HG02759 (cell line): ENCODE results near the gene PCBP2.
"Not testable (repeated sequence)": the region's sequence is repeated elsewhere in the genome, so short reads cannot be mapped to it uniquely, and the experiment has no call there.

ENCODE experiments used
- ATAC-seq: cut with Tn5 transposase; IDR thresholded peaks from one replicate; pipeline ENCODE4 v1.9.1; 2021; ENCODE audit warnings: mild to moderate bottlenecking, moderate library complexity; ENCODE audit not compliant: unreplicated experiment

The PCBP2 gene

DNA sequence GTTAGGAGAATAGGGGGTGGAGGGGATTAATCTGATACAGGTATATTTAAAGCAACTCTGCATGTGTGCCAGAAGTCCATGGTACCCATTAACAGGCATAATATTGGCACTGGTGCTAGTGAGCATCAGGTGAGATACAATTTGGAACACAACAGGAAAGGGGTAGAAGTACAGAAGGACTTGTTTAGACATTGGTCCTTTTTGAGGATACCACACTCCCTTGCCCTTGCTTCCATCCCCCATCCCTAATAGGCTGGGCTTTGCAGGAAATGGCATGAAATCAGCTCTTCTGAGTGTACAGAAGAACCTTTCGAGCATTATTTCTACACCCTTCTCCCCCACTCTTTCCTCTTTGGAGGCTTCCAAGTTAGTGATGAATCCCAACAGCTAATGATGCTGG, 16.4 kb downstream of the PCBP2 start:
- no peak for ATAC-seq

DNA sequence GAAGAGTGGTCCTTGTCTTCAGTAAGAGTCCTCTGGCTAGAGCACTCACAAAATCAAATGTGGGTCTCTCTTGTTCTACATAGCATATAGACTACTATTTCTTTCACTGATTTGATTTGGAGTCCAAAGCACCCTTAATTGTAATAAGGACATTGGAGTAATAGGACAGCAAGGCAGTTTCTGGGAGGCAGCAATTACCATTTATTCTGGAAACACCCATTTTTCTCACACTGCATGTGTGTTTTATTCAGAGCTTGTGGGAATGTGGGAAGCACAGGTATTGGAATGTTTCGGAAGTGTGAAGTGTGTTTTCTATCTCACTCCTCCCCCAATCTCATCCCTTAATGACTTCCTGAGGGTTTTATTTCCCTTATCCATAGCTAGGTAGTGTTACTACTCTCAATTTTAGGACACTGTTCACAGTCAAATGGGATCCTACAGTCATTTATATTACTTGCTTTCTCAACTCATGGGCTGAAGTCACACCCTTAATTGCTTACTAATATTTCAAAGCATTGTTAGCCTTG, 20.2 kb downstream of the PCBP2 start:
- ATAC-seq = no peak

DNA sequence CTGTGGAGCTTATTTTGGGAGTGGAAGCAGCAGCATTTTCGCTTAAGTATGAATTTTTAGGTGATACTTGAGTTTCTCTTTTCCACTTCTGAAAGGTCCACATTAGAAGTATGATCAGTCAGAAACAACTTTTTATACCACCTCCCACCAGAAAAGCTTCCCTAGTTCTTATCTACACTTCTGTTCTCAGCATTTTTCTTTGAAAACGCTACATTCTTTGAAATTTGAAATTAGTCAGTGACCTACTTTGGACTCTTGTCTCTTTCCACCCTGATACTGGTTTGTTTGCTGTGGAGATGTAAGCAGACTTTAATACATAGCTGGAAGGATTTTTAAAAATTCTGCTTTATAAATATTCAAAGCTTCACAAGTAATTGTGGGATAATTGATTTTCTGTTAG, 22.2 kb downstream of the PCBP2 start:
- ATAC-seq = no peak

DNA sequence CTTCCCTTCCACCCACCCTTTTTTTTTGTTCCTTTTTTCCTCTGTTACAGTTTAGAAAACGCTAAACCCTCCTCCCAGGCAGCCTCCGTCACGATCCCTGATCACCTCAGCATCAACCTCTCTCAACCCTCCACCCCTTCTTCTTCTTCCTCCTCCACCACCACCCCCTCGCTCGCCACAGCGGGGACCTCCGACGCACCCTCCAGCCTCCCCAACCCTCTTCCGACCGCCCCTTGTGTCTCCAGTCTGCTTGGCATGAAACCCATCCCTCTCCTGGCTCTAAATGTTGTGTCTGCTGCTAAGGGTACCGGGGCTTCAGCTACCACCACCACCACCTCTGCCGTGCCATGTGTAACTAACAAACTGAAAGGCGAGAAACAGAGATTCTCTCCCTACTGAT, 22.9 kb downstream of the PCBP2 start:
- no peak for ATAC-seq

DNA sequence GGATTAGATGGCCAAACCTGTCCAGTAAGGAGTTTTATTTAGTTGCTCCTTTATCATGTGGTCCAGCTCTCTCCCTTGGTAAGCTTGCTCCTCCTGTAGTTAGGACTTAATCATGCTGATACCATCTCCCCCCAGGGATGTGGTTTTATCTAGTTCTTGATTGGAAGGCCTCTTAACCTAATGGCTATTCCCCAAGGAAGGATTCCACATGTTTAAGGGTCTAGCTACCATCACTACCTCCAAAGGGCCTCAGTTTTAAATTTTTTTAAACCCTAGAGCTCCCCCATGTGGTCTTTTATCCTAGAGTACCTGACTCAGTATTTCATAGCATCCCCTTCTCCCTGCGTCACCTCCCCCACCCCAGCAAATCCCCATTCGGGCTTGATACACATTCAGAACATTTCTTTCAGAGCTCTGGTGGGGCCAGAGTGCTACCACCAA, 24.9 kb downstream of the PCBP2 start:
- ATAC-seq = no peak

DNA sequence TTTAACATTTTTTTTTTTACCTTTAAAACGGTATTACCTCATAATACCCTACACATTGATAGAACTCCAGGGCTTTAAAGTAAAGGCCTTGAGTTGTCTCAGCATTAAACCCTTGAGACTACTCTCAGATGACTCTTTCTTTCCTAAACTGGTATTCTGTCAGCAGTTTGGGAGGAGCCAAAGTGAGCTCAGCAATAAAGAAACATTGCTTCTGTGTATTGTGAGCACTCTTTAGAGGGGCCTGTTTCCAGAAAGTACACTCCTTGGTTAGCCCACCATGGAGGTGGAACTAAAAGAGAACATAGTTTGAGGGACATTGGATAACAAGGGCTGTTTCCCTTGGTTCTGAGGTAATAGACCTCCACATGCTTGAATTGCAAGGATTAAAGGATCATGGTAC, 27.0 kb downstream of the PCBP2 start:
- no peak for ATAC-seq

DNA sequence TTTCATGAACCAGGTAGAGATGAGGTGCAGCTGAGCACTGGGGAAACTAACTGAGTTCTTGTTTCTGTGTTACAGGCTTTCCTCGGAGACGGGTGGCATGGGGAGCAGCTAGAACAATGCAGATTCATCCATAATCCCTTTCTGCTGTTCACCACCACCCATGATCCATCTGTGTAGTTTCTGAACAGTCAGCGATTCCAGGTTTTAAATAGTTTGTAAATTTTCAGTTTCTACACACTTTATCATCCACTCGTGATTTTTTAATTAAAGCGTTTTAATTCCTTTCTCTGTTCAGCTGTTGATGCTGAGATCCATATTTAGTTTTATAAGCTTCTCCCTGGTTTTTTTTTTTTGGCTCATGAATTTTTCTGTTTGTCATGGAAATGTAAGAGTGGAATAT, 27.4 kb downstream of the PCBP2 start:
- ATAC-seq = no peak

DNA sequence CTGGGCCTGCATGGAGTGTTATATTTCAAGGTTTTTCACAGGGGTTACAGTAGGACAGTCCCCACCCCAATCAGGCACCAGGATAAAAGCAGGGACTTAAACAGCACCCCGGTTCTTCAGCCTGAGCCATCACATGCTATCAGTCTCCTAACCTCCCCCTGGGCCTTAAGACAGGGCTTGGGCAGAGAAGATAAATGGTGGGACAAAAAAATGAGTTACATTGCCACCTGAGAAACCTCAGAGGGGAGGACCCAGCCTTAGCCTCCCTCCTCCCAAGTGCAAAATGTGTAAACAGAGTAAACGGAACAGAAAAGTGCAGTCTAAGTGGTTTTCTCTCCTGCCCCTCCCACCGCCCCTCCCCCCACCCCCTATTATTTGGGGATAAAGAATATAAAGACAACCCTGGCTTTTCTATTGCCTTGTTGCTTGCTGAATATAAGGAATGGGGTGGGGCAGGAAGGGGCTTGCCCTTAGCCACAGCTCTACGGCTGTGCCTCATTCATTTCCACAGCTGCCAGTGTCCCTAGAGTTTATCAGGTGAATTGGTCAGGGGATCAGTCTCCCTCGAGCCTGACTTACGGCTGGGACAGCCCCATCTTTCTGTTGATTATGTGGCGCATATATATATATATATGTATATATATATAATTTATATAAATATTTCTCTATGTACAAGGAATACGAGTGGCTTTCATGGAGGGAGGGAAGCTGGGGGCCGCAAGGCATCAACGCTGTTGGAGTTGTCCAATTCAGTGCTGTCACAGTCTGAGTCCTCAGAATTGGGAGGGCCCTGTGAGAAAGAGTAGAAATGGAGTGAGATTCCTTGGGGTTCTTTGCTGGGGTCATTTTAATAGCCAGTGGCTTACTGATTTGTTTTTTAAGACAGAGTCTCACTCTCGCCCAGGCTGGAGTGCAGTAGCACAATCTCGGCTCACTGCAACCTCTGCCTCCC, 28.9 kb downstream of the PCBP2 start:
- ATAC-seq = no peak

DNA sequence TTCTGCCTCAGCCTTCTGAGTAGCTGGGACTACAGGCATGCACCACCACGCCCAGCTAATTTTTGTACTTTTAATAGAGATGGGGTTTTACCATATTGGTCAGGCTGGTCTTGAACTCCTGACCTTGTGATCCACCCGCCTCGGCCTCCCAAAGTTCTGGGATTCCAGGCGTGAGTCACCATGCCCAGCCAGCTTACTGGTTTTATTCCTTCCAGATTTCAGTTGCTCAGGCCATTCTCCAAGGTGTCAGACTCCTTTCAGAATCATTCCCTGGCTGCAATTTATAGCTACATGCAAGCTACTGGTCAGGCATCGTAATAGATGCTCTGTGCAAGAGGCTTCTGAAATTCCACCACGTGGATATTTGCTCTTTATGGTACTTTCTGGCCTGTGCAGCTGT, 29.6 kb downstream of the PCBP2 start:
- not testable (repeated sequence) for ATAC-seq

DNA sequence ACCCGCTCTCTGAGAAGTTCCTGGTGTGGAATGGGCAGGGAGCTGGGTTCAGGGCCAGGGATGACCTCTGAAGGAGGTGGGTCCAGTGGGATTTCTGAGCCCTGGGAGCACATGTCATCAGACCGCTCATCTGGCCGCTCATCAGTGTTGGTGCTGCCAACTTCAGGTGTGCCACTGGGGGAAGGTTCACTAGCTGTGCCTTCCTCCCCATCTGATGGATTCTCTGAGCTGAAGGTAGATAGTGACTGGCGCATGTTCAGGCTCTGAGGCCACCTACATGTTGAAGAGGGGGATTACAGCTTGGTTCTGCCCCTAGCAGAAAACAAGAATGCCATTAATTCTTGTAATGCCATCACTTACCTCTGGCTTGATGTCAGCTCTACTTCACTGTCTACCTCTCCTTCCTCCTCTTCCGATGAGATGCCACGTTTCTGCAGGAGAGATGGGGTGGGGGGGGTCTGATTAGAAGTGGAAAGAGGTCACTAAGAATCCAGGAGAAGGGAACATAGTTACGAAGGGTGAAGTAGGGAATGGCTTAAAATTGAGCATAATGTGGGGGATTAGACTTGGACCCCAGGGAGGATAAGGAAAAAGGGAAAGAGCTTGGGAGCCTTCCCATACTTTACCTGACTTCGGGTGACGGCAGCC, 30.2 kb downstream of the PCBP2 start:
- no peak for ATAC-seq

DNA sequence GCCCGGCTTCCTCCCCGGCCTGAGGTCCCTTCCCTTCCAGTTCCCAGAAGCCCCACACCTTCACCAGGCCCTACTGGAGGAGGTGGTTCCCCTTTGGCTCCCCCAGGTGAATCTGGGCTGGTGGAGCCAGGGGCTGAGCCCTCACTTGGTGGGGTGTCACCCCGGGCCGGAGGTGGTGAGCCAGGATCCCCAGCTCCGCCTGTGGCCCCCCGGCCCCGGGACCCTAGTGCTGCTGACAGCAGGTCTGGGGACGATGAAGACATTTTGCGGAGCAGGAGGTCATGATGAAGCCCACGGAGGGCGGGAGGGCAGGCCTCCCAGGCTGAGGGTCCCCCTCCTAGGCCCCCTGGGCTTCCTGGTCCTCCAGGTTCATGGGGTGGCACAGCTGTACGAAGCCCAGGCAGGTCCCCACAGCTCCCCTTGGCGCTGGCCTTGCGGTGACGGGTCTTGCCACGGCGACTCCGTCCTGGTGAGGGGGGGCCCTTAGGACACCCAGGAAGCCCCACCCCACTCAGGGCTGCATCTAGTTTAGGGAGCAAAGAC, 30.8 kb downstream of the PCBP2 start:
- ATAC-seq = no peak

DNA sequence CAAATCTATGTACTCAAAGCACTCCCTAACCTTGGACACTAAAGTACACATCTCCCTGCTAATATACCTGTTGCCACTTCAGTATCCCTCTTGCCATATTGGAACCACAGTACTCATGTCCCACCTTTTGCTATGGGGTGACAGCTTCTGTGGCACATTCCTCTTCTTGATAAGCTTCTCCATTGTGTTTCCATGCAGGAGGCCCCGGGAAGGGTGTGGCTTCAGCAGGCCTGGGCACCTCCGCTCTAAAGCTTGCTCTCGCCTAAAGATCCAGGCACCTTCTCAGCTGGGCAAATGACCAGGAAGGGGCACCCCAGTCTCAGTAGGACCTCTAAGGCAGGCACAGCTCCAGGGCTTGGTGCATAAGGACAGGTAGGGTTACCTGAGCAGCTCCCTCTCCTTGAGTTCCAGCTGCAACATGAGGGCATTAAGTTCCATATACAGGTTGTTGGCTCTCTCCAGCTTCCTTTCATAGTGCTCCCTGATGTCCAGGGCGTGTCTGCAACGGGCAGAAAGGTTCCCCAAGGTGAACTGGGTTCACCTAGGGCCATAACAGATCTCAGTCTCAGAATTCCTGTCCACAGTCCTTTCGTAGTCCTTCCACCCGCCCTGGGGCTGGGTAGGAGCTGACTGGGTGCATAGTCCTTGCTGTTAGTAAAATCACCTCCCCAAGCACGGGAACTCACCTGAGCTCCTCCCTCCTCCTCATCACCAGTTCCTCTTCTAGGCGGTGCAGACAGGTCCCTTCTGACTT, 31.5 kb downstream of the PCBP2 start:
- no peak for ATAC-seq

DNA sequence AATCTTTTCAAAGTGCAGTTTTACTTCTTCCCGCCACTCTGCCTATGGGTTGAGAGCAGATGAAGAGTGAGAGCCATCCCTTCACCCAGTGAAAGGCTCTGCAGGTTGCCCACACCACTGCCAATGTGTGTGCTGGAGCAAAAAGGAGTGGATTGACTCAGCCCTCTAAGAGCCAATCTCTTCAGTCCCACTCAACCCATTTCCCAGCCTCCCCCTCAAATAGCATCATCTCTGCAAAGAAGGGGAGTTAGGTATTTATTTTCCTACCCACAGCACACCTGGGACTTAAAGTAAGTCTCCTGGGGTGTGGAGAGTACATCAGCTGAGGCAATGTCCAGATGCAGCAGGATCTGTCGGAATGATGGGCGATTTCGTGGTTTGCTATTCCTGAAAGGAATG, 32.1 kb downstream of the PCBP2 start:
- ATAC-seq = no peak

DNA sequence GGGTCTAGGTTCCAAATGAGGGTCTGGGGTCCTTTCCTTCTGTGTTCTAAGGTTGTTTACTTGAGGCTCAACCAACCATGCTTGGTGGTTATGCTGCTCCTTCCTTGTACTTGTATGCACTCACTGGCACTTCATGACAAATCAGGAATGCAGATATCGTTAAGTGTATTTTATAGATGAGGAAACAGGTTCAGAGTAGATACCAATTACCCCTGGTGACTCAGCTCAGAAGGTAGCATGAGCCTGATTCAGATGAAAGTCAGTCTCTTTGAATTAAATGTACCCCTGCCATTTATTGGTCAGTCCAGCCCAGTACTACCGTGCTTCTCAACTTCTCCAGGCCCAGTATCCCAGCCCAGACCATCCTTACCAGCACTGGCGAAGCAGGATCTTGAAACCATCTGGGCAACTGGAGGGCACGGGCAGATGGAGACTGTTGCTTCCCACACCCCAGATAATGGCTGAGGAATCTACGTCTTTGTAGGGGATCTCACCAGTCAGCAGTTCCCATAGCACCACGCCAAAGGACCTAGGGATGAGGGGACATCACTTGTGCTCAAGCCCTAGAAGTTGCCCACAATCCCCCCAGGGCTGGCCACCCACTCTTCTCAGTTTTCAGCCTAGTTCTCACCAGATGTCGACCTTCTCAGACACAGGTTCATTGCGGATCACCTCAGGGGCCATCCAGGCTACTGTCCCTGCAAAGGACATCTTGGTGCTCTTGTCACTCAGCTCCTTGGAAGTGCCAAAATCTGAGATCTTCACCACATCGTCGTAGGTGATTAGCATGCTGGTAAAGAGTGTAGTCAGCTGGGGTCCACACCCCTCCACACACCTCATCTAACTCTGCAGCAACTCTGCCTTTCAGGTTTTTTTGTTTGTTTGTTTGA, 33.0 kb downstream of the PCBP2 start:
- ATAC-seq = no peak

DNA sequence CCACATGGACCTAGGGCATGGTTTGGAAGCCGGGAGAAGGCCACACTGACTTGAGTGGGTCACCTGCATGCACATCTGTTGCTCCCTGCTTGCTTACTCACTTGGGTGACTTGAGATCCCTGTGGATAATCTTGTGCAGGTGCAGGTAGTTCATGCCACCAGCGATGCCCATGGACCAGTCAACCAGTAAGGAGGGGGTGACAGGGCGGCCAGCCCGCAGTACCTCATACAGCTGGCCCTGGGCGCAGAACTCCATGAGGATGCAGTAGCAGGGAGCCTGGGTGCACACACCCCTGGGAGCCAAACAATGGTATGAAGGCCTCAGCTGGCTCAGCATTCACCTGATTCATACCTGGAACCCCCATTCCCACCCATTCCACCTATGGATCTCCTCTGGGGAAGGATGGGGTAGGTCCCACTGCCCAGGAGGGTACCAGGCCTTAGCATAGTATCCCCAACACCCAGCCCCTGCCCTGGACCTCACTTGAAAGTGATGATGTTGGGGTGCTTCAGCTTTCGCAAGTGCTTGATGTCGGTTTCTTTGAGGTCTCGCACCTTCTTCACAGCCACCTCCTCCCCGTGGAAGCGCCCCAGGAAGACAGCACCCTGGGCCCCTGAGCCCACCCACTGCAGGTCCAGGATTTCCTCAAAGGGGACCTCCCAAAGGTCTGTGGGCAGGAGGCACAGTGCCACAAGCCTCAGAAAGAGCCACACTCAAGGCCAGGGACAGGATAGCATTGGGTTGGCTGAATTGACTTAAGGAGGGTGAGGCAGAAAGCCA, 34.2 kb downstream of the PCBP2 start:
- ATAC-seq = no peak

DNA sequence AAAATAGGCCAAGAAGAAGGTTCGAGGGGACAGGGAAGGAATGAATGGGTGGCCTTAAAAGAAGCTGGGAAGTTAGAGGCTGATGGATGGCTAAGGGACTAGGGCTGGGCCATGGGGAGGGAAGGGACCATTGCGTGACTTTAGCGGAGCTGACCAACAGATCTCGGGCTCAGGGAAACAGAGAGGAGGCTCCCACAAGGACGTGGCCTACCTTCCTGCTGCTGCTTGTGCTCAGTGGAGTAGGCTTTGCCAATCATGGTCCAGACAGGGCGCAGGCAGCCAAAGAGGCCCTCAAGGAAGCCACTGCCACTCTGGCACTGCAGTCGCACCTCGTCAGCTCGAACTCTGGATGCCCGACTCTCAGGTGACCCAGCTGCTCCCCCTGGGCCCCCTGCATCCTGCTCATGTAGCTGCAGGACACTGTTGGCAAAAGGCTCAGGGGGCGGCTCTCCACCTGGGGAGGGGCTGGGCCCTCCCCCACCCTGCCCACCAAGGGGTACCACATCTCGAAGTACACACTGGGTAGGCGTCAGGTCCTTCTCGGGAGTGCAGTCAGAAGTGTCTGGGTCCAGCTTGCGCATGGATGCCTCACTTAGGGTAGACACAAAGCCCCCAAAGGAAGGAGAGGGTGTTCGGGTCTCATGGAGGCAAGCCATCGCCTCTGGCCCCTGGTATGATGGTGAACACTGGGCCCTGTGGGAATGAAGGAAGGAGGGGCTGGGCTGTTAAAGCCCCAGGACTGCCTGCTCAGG, 35.0 kb downstream of the PCBP2 start:
- no peak for ATAC-seq

DNA sequence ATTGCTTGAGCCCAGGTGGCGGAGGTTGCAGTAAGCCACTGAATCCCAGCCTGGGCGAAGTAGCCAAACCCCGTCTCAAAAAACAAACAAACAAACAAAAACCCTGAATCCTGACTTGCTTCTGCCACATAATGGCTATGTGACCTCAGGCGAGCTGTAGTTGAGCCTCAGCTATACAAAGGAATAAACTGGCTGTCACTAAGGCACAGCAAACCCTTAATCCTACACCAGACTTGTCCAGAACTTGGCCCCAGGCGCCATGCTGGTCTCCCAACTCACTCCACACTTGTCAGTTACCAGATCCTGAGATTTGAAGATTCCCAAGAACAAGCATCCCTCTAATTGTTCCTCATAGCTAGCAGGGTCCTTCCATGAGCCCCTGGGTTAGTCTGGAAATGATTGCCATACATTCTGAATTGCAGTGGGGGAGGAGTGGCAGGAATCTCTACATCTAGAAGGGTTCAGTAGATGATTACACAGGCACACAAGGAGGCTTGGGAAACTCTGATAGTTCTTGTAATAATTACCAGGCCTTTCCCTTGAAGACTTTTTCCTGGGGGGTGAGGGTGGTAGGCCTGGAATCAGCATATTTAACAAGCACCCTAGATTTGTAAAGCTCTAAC, 37.5 kb downstream of the PCBP2 start:
- ATAC-seq = no peak

DNA sequence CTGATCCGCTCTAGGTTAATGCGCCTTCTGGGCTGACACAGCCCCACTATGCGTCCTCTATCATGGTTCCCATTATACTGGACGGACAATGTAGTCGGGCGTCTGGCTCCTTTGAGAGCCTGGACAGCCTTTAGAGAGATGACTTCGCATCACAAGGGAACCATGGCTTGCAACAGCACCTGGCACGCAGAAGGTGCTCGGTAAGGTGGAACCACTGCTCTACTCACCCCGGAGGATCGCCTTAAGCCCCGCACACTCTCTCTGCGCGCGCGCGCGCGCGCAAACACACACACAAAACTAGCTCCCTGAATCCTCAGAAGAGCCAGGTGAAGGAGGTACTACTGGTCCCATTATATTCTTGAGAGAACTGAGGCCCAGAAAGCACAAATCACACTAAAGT, 40.3 kb downstream of the PCBP2 start:
- ATAC-seq = no peak
